B cell (primary cell): ENCODE measurements around the gene PLAGL2. TPM values are rescaled to one million over a fixed set of nuclear protein-coding genes. Genes with fewer than 3 reads are reported as not detected.
"Not testable (repeated sequence)": the region's sequence is repeated elsewhere in the genome, so short reads cannot be mapped to it uniquely, and the experiment has no call there.

Experiments used
- ATAC-seq: fragments of 200-7000 bp; cut with Tn5 transposase; one replicate; pipeline ENCODE4 v1.10.0; 2021; ENCODE audit warnings: low read depth, mild to moderate bottlenecking, moderate number of reproducible peaks, moderate library complexity
- CTCF ChIA-PET: fragments of 350-600 bp; sonication (Branson Sonifier 250); formaldehyde crosslinking; loops from one replicate; lab custom pipeline; 2021; ENCODE audit warnings: antibody characterized with exemption, inconsistent platforms; lab: Charles Lee
- POLR2A ChIA-PET: fragments of 350-600 bp; sonication (Branson Sonifier 250); formaldehyde crosslinking; loops from one replicate; lab custom pipeline; 2021; ENCODE audit warnings: antibody characterized with exemption; lab: Charles Lee
- DNase-seq: peaks from one replicate; pipeline ENCODE4 v3.0.0; 2013
- H2AFZ ChIP-seq: 2 replicates; pipeline ENCODE4 v1.6.1; 2012; ENCODE audit warnings: mild to moderate bottlenecking, low read depth, low read length; ENCODE audit not compliant: insufficient read depth, poor library complexity, severe bottlenecking
- H3K27ac ChIP-seq, 2 donors: 1 replicate in 1 of 2; 2 replicates in 1 of 2; pipeline ENCODE4 v1.5.1; 2012 to 2013; ENCODE audit warnings: low read length in 2 of 2, mild to moderate bottlenecking in 2 of 2, moderate library complexity in 1 of 2
- H3K27me3 ChIP-seq, 4 experiments: fragments of 200-600 bp in 1 of 4; sonication (generic) in 1 of 4; replicated peaks in 1 of 4; 1 replicate in 2 of 4; 2 replicates in 2 of 4; pipeline versions ENCODE4 v1.6.1 to v1.7.0; 2013 to 2016; ENCODE audit warnings: low read length in 3 of 4, mild to moderate bottlenecking in 2 of 4, mixed read lengths in 1 of 4, moderate library complexity in 1 of 4; ENCODE audit not compliant: insufficient read depth in 4 of 4, control insufficient read depth in 3 of 4; ENCODE audit errors: control extremely low read depth in 1 of 4
- H3K36me3 ChIP-seq, 2 experiments: replicated peaks in 1 of 2; 1 replicate in 1 of 2; 2 replicates in 1 of 2; pipeline versions ENCODE4 v1.6.1 to v1.7.1; 2013; ENCODE audit warnings: low read length in 1 of 2; ENCODE audit not compliant: insufficient read depth in 2 of 2, control insufficient read depth in 1 of 2; ENCODE audit errors: control extremely low read depth in 1 of 2, extremely low read depth in 1 of 2
- H3K4me1 ChIP-seq, 2 donors: fragments of 200-600 bp in 1 of 2; sonication (generic) in 1 of 2; 1 replicate in 1 of 2; 2 replicates in 1 of 2; pipeline versions ENCODE4 v1.5.1 to v1.6.1; 2013 to 2017; ENCODE audit warnings: low read length in 2 of 2; ENCODE audit not compliant: control insufficient read depth in 2 of 2, insufficient read depth in 2 of 2
- H3K4me2 ChIP-seq: replicated peaks from 2 replicates; pipeline ENCODE3; 2012; ENCODE audit warnings: mild to moderate bottlenecking, low read depth, low read length; ENCODE audit not compliant: poor library complexity, severe bottlenecking
- H3K4me3 ChIP-seq, 5 experiments: fragments of 200-600 bp in 1 of 5; sonication (generic) in 1 of 5; 1 replicate in 3 of 5; 2 replicates in 2 of 5; pipeline versions ENCODE4 v1.5.1 to v1.7.0; 2011 to 2016; ENCODE audit warnings: low read length in 4 of 5, mild to moderate bottlenecking in 4 of 5, low read depth in 2 of 5, control low read depth in 1 of 5, moderate library complexity in 1 of 5; ENCODE audit not compliant: insufficient read depth in 1 of 5; ENCODE audit errors: control extremely low read depth in 1 of 5, extremely low read depth in 1 of 5
- H3K79me2 ChIP-seq: fragments of 200-600 bp; sonication (generic); one replicate; pipeline ENCODE4 v1.6.0; 2016; ENCODE audit warnings: low read length; ENCODE audit not compliant: control insufficient read depth, insufficient read depth
- H3K9ac ChIP-seq: fragments of 200-600 bp; sonication (generic); 2 replicates; pipeline ENCODE4 v1.6.1; 2017; ENCODE audit warnings: mild to moderate bottlenecking, low read length, moderate library complexity
- H3K9me3 ChIP-seq, 3 donors: one replicate each; pipeline versions ENCODE4 v1.6.1 to v1.7.1; 2013; ENCODE audit warnings: low read length in 2 of 3; ENCODE audit not compliant: control insufficient read depth in 2 of 3, insufficient read depth in 1 of 3; ENCODE audit errors: control extremely low read depth in 1 of 3
- H4K20me1 ChIP-seq: 2 replicates; pipeline ENCODE4 v1.6.0; 2012; ENCODE audit warnings: mild to moderate bottlenecking, low read length; ENCODE audit not compliant: insufficient read depth, control insufficient read depth, poor library complexity, severe bottlenecking
- H3K27ac Mint-ChIP-seq: one replicate; pipeline ENCODE4 v1.8.0; 2021; ENCODE audit warnings: mixed read lengths
- H3K27me3 Mint-ChIP-seq: one replicate; pipeline ENCODE4 v1.8.0; 2021; ENCODE audit warnings: mixed read lengths
- H3K4me1 Mint-ChIP-seq: one replicate; pipeline ENCODE4 v1.8.0; 2021; ENCODE audit warnings: mixed read lengths
- H3K4me3 Mint-ChIP-seq: one replicate; pipeline ENCODE4 v1.8.0; 2021; ENCODE audit warnings: mixed read lengths
- H3K9me3 Mint-ChIP-seq: one replicate; pipeline ENCODE4 v1.8.0; 2022; ENCODE audit warnings: mixed read lengths; ENCODE audit not compliant: insufficient read depth
- CTCF ChIP-seq: fragments of 200-600 bp; IDR thresholded peaks from one replicate; pipeline ENCODE4 v1.8.0; 2022; ENCODE audit warnings: antibody characterized with exemption, mild to moderate bottlenecking
- EZH2 ChIP-seq: IDR thresholded peaks from 2 replicates; pipeline ENCODE4 v1.6.1; 2012; ENCODE audit warnings: borderline replicate concordance, low read depth, mild to moderate bottlenecking, moderate library complexity, low read length; ENCODE audit not compliant: insufficient read depth, poor library complexity, severe bottlenecking
- WGBS: methylation state at CpG from one replicate; pipeline ENCODE4 v1.1.5; 2013; ENCODE audit warnings: missing lambda C conversion rate; ENCODE audit not compliant: insufficient coverage; 5-methylcytosine and 5-hydroxymethylcytosine counted together
- intact Hi-C: fragments of 100-400 bp; cut with micrococcal nuclease; formaldehyde crosslinking; loops from one replicate; pipeline ENCODE4 v1.10.0; 2022
- polyA plus RNA-seq: library from polyadenylated mRNA; depleted of rRNA; stranded (reverse); fragments of >200 nt; gene quantifications from 2 replicates; pipeline ENCODE4 v1.2.3, GENCODE V29; 2012
- total RNA-seq, 2 donors: library from RNA; stranded (reverse); fragments of 120-200 nt in 1 of 2; gene quantifications; 1 replicate in 1 of 2; 2 replicates in 1 of 2; pipeline versions ENCODE4 v1.2.3 to v1.2.4, GENCODE V29; 2013 to 2022

Gene PLAGL2
- total and polyA plus RNA-seq, 2 donors (not counting 1 experiment from before 2014, with no cell fraction given) = 4.4 to 18.4 TPM

- H3K4me1 Mint-ChIP-seq, DNase-seq, H3K9ac ChIP-seq, ATAC-seq, H3K9me3 Mint-ChIP-seq, H3K27ac ChIP-seq, H3K27ac Mint-ChIP-seq, H3K4me3 ChIP-seq, POLR2A ChIA-PET, H3K4me2 ChIP-seq, H3K4me1 ChIP-seq, H3K4me3 Mint-ChIP-seq, intact Hi-C loops, H3K27me3 Mint-ChIP-seq, H3K9me3 ChIP-seq, H2AFZ ChIP-seq, H3K27me3 ChIP-seq, CTCF ChIA-PET: not testable (repeated sequence)
- peaks cover 40% of the 10 kb centered on the region for H4K20me1 ChIP-seq
- 96% methylated on average over 4 of the region's 11 CpGs for WGBS
- H3K79me2 ChIP-seq = peaks cover 16% of the 10 kb centered on the region
- H3K36me3 ChIP-seq = peaks cover 6 to 56% of the 10 kb centered on the region in 2 experiments
Measured at GRCh38 chr20:32196613-32197012, 10.9 kb downstream of the PLAGL2 start.

- no peak for DNase-seq
- H3K9me3 Mint-ChIP-seq = no peaks in the 10 kb centered on the region
- CTCF ChIA-PET = no interaction called here
Measured at GRCh38 chr20:32195581-32195980, 12.0 kb downstream of the PLAGL2 start.

More at GRCh38 chr20:32195581-32195980, 12.0 kb downstream of the PLAGL2 start:
- Histone ChIP-seq H3K4me2 (no peak overlapping the region), H3K36me3 (peaks cover 5 to 47% of the 10 kb centered on the region in 2 experiments), H3K9ac (no peak overlapping the region), H3K4me1 (peaks cover 0 to 2% of the 10 kb centered on the region in 2 donors), H3K4me3 (no peak overlapping the region), H3K27ac (no peak overlapping the region), H2AFZ (no peak overlapping the region), H3K27me3 (no peaks in the 10 kb centered on the region), H4K20me1 (peaks cover 39% of the 10 kb centered on the region), H3K9me3 (no peaks in the 10 kb centered on the region), H3K79me2 (peaks cover 8% of the 10 kb centered on the region)
- TF ChIP-seq EZH2 (no peak), CTCF (no peak)
- POLR2A ChIA-PET = no interaction called here
- no peak for ATAC-seq
- peaks cover 4% of the 10 kb centered on the region for H3K4me1 Mint-ChIP-seq
- H3K27me3 Mint-ChIP-seq = no peaks in the 10 kb centered on the region
- intact Hi-C loops = no loop called here
- 89% methylated on average over 7 of the region's 7 CpGs for WGBS
- H3K27ac Mint-ChIP-seq = no peak overlapping the region
- no peak overlapping the region for H3K4me3 Mint-ChIP-seq
